Right lobe of liver (tissue), 6 donors: Measurements from ENCODE around the gene SPINT2. TPM values are rescaled to one million over a fixed set of nuclear protein-coding genes. Genes with fewer than 3 reads are reported as not detected.

ENCODE experiments used
- ATAC-seq, 4 donors: fragments of 200-7000 bp; cut with Tn5 transposase; one replicate each; pipeline ENCODE4 v1.9.1; 2020; ENCODE audit warnings: mild to moderate bottlenecking in 4 of 4, moderate library complexity in 4 of 4
- DNase-seq, 3 donors: peaks; one replicate each; pipeline ENCODE4 v3.0.0-alpha.2; 2020
- H3K27ac ChIP-seq, 3 donors: fragments of 200-600 bp; one replicate each; pipeline ENCODE4 v1.8.0; 2022
- H3K27me3 ChIP-seq, 2 donors: fragments of 200-600 bp; one replicate each; pipeline ENCODE4 v1.8.0; 2022
- H3K36me3 ChIP-seq, 4 donors: fragments of 200-600 bp; sonication (generic) in 1 of 4; one replicate each; pipeline versions ENCODE4 v1.5.1 to v1.8.0; 2017 to 2022; ENCODE audit warnings: control low read depth in 1 of 4
- H3K4me1 ChIP-seq, 4 donors: fragments of 200-600 bp; sonication (generic) in 1 of 4; one replicate each; pipeline versions ENCODE4 v1.5.1 to v1.8.0; 2017 to 2022; ENCODE audit warnings: control low read depth in 1 of 4
- H3K4me3 ChIP-seq, 3 donors: fragments of 200-600 bp; one replicate each; pipeline ENCODE4 v1.8.0; 2022
- H3K9me3 ChIP-seq, 4 donors: fragments of 200-600 bp; sonication (generic) in 1 of 4; one replicate each; pipeline versions ENCODE4 v1.5.1 to v1.8.0; 2017 to 2022; ENCODE audit warnings: control low read depth in 1 of 4
- CTCF ChIP-seq, 4 donors: fragments of 200-600 bp in 3 of 4; fragments of 450-650 bp in 1 of 4; IDR thresholded peaks; one replicate each; pipeline versions ENCODE4 v1.5.1 to v1.8.0; 2016 to 2022; ENCODE audit warnings: antibody characterized with exemption in 4 of 4, mild to moderate bottlenecking in 2 of 4
- POLR2A ChIP-seq: fragments of 450-650 bp; IDR thresholded peaks from one replicate; pipeline ENCODE4 v1.6.1; 2017; ENCODE audit warnings: antibody characterized with exemption, mild to moderate bottlenecking
- WGBS: methylation state at CpG from one replicate; pipeline ENCODE4 v1.1.6; 2018; ENCODE audit warnings: low coverage, low lambda C conversion rate; ENCODE audit not compliant: insufficient coverage; ENCODE audit errors: missing lambda C conversion rate; 5-methylcytosine and 5-hydroxymethylcytosine counted together
- intact Hi-C, 2 donors: fragments of 100-400 bp; cut with DNase I; formaldehyde crosslinking; loops; one replicate each; pipeline versions ENCODE4 v1.11.2 to v1.14.1; 2022
- total RNA-seq, 6 experiments: library from RNA; depleted of rRNA in 2 of 6; stranded (reverse); fragments of >200 nt in 2 of 6; fragmentation: NEBNext Ultra II Directional in 3 of 6; extraction: Animal tissue kit (Norgen Biotek cat#: 25700) in 3 of 6; gene quantifications; one replicate each; pipeline versions ENCODE4 v1.1.0 to v1.2.4, GENCODE V29; 2016 to 2023
- donor health status: DM: no; HTN: yes; CAD: no.
- donor health status: DM: no; HTN: no; CAD: no.
- donor health status: DM: no; HTN: no; CAD: no.
- donor health status: DM: no; HTN: yes; CAD: no.
- donor health status: DM: no; HTN: yes; CAD: no.

SPINT2 gene
- total RNA-seq, 6 experiments from 2014 or later: 3.5 to 19.1 (median 6.2) TPM

DNA sequence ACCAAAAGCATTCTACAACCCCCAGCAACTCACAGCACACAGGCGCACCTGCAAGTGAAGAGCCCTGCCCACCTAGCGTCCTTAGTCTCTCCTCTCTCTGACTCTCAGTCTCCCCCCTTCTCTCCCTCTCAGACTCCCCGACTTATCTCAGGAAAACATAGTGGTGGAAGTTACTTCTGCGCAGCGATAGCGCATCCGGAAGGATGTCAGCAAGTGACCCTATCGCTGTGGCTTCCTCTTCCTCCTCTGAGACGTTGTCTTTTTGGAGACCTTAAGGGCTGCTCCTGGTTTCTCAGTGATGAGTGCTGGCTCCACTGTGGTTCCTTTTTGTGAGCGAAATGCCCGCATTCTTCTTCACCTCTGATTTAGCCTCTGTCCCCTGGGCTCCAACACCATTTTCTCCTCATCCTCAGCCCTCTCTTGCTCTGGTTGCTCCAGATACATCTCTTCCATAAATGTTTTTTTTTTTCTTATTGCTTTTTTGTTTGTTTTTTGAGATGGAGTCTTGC, 52.8 kb downstream of the SPINT2 start:
- ATAC-seq: peak in 3 of 4 donors; percentile 7 to 24 (median 9)
- Histone ChIP-seq H3K27me3 (no peaks in the 10 kb centered on the region), H3K9me3 (no peaks in the 10 kb centered on the region), H3K4me1 (peaks cover 0 to 8% (median 0%) of the 10 kb centered on the region in 4 donors), H3K36me3 (no peaks in the 10 kb centered on the region), H3K27ac (peak overlapping the region; percentile 58 to 62 (median 61)), H3K4me3 (no peak overlapping the region)
- intact Hi-C loops: no loop called here
- no peak for DNase-seq
- WGBS: 41% methylated on average over 11 of the region's 11 CpGs
- no peak for TF ChIP-seq CTCF (IDR thresholded peaks at IDR 0.05)
- no peak for TF ChIP-seq POLR2A

DNA sequence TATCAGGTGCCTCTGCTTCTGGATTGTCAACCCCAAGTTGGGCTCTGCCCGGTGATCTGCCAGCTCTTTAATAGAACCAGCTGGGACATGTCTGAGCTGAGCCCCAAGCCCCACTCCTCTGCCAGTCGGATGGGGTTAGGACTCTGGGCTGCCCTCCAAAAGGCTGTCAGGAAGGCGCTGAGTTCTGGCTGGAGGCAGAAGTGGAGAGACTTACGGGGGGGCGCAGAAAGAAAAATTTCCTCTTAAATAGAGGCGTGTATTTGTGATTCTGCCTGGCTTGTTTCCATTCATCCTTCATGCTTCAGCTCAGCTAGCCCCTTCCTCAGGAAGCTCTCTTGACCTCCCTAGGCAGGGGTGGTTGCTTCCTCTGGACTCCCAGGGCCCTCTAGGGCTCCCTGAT, 54.3 kb downstream of the SPINT2 start:
- H3K9me3 ChIP-seq: no peaks in the 10 kb centered on the region
- DNase-seq (no peak), ATAC-seq (no peak)
- no peaks in the 10 kb centered on the region for H3K36me3 ChIP-seq
- peaks cover 0 to 8% (median 0%) of the 10 kb centered on the region in 4 donors for H3K4me1 ChIP-seq
- peak overlapping the region in 2 of 3 donors; percentile 70 to 81 for H3K27ac ChIP-seq
- intact Hi-C loops: no loop called here
- H3K27me3 ChIP-seq: no peaks in the 10 kb centered on the region
- no peak overlapping the region for H3K4me3 ChIP-seq
- 37% methylated on average over 5 of the region's 6 CpGs for WGBS
- no peak for TF ChIP-seq POLR2A
- no peak for TF ChIP-seq CTCF (IDR thresholded peaks at IDR 0.05)

- Histone ChIP-seq H3K36me3 (no peaks in the 10 kb centered on the region), H3K4me1 (peaks cover 0 to 8% (median 0%) of the 10 kb centered on the region in 4 donors), H3K27me3 (no peaks in the 10 kb centered on the region), H3K27ac (peak within 1 kb of the TSS; percentile 66 to 81 (median 70)), H3K9me3 (no peaks in the 10 kb centered on the region), H3K4me3 (peak within 1 kb of the TSS; percentile 51 to 57 (median 55))
- 1% methylated on average over 12 of the region's 76 CpGs for WGBS
- TF ChIP-seq CTCF (IDR thresholded peaks at IDR 0.05) (no peak), POLR2A (peak; percentile 60)
- no peak for ATAC-seq
- intact Hi-C loops: no loop called here
- DNase-seq: peak; percentile 66 to 74 (median 67)
These were observed 55.3 kb downstream of the SPINT2 start, which contains the start of gene KCNK6 for GRCh38 chr19:38319421-38320258. KCNK6 (plus strand) TSS chr19:38319845; CDS start chr19:38319951, 106 bp downstream.

GRCh38 chr19:38320969-38321339, 56.6 kb downstream of the SPINT2 start:
- peak overlapping the region in 2 of 3 donors; percentile 70 to 81 for H3K27ac ChIP-seq
- peak overlapping the region; percentile 51 to 57 (median 55) for H3K4me3 ChIP-seq
- peaks cover 0 to 3% (median 0%) of the 10 kb centered on the region in 4 donors for H3K4me1 ChIP-seq
- TF ChIP-seq POLR2A (no peak), CTCF (IDR thresholded peaks at IDR 0.05) (no peak)
- ATAC-seq (no peak), DNase-seq (no peak)
- 73% methylated on average over 2 of the region's 3 CpGs for WGBS
- no peaks in the 10 kb centered on the region for H3K27me3 ChIP-seq
- intact Hi-C loops: no loop called here
- H3K9me3 ChIP-seq: no peaks in the 10 kb centered on the region
- H3K36me3 ChIP-seq: no peaks in the 10 kb centered on the region
